Activated CD8-positive, alpha-beta T cell treated with anti-CD3 and anti-CD28 coated beads for 36 hours (primary cell): ENCODE data around the gene KRT7. TPM values are rescaled to one million over a fixed set of nuclear protein-coding genes. Genes with fewer than 3 reads are reported as not detected.

Experiments used
- ATAC-seq: fragments of 200-7000 bp; cut with Tn5 transposase; one replicate; pipeline ENCODE4 v1.10.0; 2021; ENCODE audit warnings: mild to moderate bottlenecking, moderate library complexity
- CTCF ChIA-PET: fragments of 350-600 bp; sonication (Branson Sonifier 250); formaldehyde crosslinking; loops from one replicate; lab custom pipeline; 2021; ENCODE audit warnings: antibody characterized with exemption; lab: Charles Lee
- POLR2A ChIA-PET: fragments of 350-600 bp; sonication (Branson Sonifier 250); formaldehyde crosslinking; loops from one replicate; lab custom pipeline; 2021; ENCODE audit warnings: antibody characterized with exemption; lab: Charles Lee
- DNase-seq: peaks from one replicate; pipeline ENCODE4 v3.0.0-alpha.2; 2020
- H3K27ac Mint-ChIP-seq: one replicate; pipeline ENCODE4 v1.8.0; 2021; ENCODE audit warnings: mild to moderate bottlenecking, mixed read lengths
- H3K27me3 Mint-ChIP-seq: one replicate; pipeline ENCODE4 v1.8.0; 2021; ENCODE audit warnings: mixed read lengths
- H3K36me3 Mint-ChIP-seq: one replicate; pipeline ENCODE4 v1.8.0; 2021; ENCODE audit warnings: low read depth, mixed read lengths
- H3K4me1 Mint-ChIP-seq: one replicate; pipeline ENCODE4 v1.8.0; 2021; ENCODE audit warnings: low read depth, mixed read lengths
- H3K4me3 Mint-ChIP-seq: one replicate; pipeline ENCODE4 v1.8.0; 2021; ENCODE audit warnings: mild to moderate bottlenecking, moderate library complexity, mixed read lengths
- H3K9me3 Mint-ChIP-seq: one replicate; pipeline ENCODE4 v1.8.0; 2021; ENCODE audit warnings: mixed read lengths
- intact Hi-C: fragments of 100-400 bp; cut with micrococcal nuclease; formaldehyde crosslinking; loops from one replicate; pipeline ENCODE4 v1.10.0; 2022
- total RNA-seq, 2 experiments: library from RNA; stranded (reverse); gene quantifications; one replicate each; pipeline ENCODE4 v1.2.3, GENCODE V29; 2021
- TF ChIP-seq, protein P1 (sequence below): fragments of 200-600 bp; IDR thresholded peaks from one replicate; pipeline ENCODE4 v1.8.0; 2022; ENCODE audit warnings: antibody characterized with exemption, mild to moderate bottlenecking

KRT7 gene
- total RNA-seq, 2 experiments from 2014 or later, result 2.1 to 3.1 TPM

DNA sequence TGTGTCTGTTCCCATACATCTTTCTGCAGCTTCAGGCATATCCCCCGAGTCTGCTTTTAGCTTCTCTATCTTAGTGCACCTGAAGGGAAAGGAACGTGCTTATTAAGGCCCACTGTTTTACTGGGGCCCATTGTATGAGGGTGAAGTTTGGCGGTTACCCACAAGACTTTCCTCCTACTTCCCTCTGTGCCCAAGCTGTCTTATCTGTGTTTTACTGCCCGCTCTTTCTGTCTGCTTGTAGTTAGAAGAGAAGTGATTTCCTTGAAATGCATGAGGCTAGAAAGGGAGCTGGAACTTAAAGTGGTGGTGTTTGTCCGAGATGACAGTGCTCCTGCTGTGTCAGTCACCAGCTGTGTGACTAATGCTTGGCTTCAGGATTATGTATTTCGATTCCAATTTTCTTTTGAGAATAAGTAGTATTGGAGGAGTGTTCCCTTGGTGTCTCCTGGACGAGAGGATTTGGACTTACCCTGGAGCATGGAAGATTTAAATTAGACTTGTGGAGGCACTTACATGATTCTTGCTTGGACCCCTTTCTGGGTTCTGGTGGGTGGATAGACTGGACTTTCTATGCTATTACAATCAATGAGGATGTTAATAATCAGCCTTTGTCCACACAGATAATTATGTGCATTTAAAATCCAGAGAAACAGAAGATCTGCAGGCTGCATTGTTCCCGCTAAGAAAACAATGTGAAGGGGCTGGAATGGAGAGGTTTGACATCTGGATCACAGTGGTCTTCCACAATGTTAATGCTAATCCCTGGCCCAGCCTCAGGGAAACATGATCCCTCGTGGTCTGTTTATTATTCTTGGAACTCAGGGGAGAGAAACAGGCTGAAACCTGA lies 27.5 kb downstream of the KRT7 start:
- TF ChIP-seq, protein P1, sequence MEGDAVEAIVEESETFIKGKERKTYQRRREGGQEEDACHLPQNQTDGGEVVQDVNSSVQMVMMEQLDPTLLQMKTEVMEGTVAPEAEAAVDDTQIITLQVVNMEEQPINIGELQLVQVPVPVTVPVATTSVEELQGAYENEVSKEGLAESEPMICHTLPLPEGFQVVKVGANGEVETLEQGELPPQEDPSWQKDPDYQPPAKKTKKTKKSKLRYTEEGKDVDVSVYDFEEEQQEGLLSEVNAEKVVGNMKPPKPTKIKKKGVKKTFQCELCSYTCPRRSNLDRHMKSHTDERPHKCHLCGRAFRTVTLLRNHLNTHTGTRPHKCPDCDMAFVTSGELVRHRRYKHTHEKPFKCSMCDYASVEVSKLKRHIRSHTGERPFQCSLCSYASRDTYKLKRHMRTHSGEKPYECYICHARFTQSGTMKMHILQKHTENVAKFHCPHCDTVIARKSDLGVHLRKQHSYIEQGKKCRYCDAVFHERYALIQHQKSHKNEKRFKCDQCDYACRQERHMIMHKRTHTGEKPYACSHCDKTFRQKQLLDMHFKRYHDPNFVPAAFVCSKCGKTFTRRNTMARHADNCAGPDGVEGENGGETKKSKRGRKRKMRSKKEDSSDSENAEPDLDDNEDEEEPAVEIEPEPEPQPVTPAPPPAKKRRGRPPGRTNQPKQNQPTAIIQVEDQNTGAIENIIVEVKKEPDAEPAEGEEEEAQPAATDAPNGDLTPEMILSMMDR, result no peak
- H3K9me3 Mint-ChIP-seq, result no peaks in the 10 kb centered on the region
- ChIA-PET POLR2A (no interaction called here), CTCF (interaction anchor here (2.4 kb wide), 1 partner anchor 18 kb away, joined by 12 read pairs; no protein-coding TSS in a partner anchor)
- peaks cover 7% of the 10 kb centered on the region for H3K4me1 Mint-ChIP-seq
- no peak overlapping the region for H3K4me3 Mint-ChIP-seq
- intact Hi-C loops, result no loop called here
- no peaks in the 10 kb centered on the region for H3K36me3 Mint-ChIP-seq
- ATAC-seq (no peak), DNase-seq (no peak)
- H3K27me3 Mint-ChIP-seq, result peaks cover 53% of the 10 kb centered on the region
- no peak overlapping the region for H3K27ac Mint-ChIP-seq

DNA sequence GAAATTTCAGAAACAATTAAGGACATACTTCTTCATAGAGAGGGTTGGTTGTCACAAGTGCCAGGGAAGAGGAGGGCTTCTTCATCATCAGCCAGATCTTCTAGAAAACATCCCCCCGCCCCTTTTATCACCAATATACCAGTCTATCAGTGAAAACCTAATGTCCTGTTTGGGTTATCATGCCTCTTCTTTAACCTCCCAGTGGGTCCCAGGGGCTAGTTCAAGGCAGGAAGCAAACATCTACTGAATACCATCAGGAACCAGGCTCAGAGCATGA lies 28.1 kb downstream of the KRT7 start:
- Mint-ChIP-seq H3K27ac (no peak overlapping the region), H3K36me3 (no peaks in the 10 kb centered on the region), H3K9me3 (no peaks in the 10 kb centered on the region), H3K27me3 (peaks cover 47% of the 10 kb centered on the region), H3K4me1 (peaks cover 7% of the 10 kb centered on the region), H3K4me3 (no peak overlapping the region)
- intact Hi-C loops, result no loop called here
- POLR2A ChIA-PET, result no interaction called here
- CTCF ChIA-PET, result no interaction called here
- TF ChIP-seq, protein P1, result no peak
- ATAC-seq (no peak), DNase-seq (no peak)

GRCh38 chr12:52262286-52262685 lies 29.2 kb downstream of the KRT7 start:
- no peak for ATAC-seq
- CTCF ChIA-PET, result interaction anchor here (9.2 kb wide), 1 partner anchor 17 kb away, joined by 69 read pairs; no protein-coding TSS in a partner anchor

DNA sequence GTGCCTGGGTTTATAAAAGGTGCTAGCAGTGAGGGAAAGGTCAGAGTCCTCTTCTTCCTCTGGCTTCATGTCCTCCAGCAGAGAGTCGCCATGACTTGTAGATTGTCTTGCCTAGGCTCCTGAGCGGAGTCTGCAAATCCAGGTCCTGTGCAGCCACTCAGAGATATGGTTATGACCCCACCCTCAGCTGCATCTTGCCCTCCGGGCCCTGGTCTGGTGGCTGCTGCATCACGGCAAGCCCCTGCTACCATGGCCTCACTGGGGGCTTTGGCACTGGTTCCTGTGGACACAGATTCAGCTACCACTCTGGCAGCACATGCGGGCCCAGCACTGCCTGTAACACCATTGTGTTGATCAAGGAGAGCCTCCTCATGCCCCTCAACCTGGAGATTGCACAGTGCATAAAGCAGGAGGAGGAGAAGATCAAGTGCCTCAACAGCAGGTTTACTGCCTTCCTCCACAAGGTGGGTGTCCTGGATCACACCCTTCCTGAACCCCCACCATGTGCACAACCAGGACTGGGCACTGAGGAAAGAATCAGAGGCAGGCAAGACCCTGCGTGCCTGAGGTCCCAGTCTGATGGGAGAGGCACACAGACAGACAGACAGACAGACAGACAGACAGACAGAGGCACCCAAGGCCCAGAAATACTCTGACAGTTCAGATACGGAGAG lies 30.9 kb downstream of the KRT7 start:
- H3K27me3 Mint-ChIP-seq, result peaks cover 27% of the 10 kb centered on the region
- ATAC-seq (no peak), DNase-seq (no peak)
- ChIA-PET POLR2A (no interaction called here), CTCF (interaction anchor here (0.6 to 9.2 kb wide), 4 partner anchors 10 to 107 kb away, joined by 3 to 69 read pairs (median 4); no protein-coding TSS in a partner anchor)
- H3K4me3 Mint-ChIP-seq, result no peak overlapping the region
- intact Hi-C loops, result no loop called here
- no peaks in the 10 kb centered on the region for H3K36me3 Mint-ChIP-seq
- peaks cover 7% of the 10 kb centered on the region for H3K4me1 Mint-ChIP-seq
- H3K9me3 Mint-ChIP-seq, result no peaks in the 10 kb centered on the region
- TF ChIP-seq, protein P1, result no peak
- H3K27ac Mint-ChIP-seq, result no peak overlapping the region

More at GRCh38 chr12:52262286-52262685, 29.2 kb downstream of the KRT7 start:
- Mint-ChIP-seq H3K27ac (no peak overlapping the region), H3K4me3 (no peak overlapping the region), H3K27me3 (peaks cover 37% of the 10 kb centered on the region), H3K4me1 (peaks cover 7% of the 10 kb centered on the region), H3K36me3 (no peaks in the 10 kb centered on the region), H3K9me3 (no peaks in the 10 kb centered on the region)
- POLR2A ChIA-PET, result no interaction called here
- intact Hi-C loops, result no loop called here
- TF ChIP-seq, protein P1, result no peak
- DNase-seq, result no peak

DNA sequence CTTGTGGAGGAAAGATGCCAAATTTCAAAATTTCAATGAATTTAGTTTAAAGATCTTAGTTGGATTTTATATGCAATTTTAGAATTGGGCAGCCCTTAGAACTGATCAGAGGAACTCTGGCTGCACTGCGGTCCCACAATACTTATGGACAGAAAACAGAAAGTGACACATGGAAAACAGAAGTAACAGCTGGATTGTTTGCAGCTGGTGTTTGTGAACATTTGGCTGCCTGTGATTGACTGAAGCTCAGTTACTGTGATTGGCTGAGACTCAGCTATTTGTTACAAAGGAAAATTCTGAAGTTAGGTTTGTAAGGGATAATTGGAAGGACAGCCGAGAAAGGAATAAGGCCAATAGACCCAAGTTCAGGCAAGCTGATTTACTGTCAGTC lies 31.4 kb downstream of the KRT7 start:
- H3K4me1 Mint-ChIP-seq, result peaks cover 7% of the 10 kb centered on the region
- TF ChIP-seq, protein P1, result no peak
- H3K27me3 Mint-ChIP-seq, result peaks cover 23% of the 10 kb centered on the region
- no peaks in the 10 kb centered on the region for H3K36me3 Mint-ChIP-seq
- no peak for ATAC-seq
- no peak for DNase-seq
- ChIA-PET POLR2A (no interaction called here), CTCF (interaction anchor here (0.6 to 9.2 kb wide), 4 partner anchors 10 to 107 kb away, joined by 3 to 69 read pairs (median 4); no protein-coding TSS in a partner anchor)
- no peak overlapping the region for H3K4me3 Mint-ChIP-seq
- intact Hi-C loops, result no loop called here
- H3K9me3 Mint-ChIP-seq, result no peaks in the 10 kb centered on the region
- H3K27ac Mint-ChIP-seq, result no peak overlapping the region
